Liver (tissue), 3 donors: ENCODE data around the gene FAM227B.

Experiments used
- ATF3 ChIP-seq: IDR thresholded peaks from 2 replicates; pipeline ENCODE4 v1.6.1; 2016; ENCODE audit warnings: antibody characterized with exemption
- EGR1 ChIP-seq, 2 donors: IDR thresholded peaks; 2 replicates each; pipeline ENCODE4 v1.6.1; 2016 to 2018; ENCODE audit warnings: antibody characterized with exemption in 2 of 2, low read depth in 2 of 2
- FOXA1 ChIP-seq: IDR thresholded peaks from 2 replicates; pipeline ENCODE4 v1.6.1; 2016; ENCODE audit warnings: antibody characterized with exemption
- GABPA ChIP-seq, 2 donors: IDR thresholded peaks in 1 of 2; conservative IDR thresholded peaks in 1 of 2; 2 replicates each; pipeline ENCODE4 v1.6.1; 2016; ENCODE audit warnings: antibody characterized with exemption in 2 of 2, mild to moderate bottlenecking in 1 of 2, moderate library complexity in 1 of 2
- JUND ChIP-seq, 2 donors: IDR thresholded peaks; 2 replicates each; pipeline ENCODE4 v1.6.1; 2016; ENCODE audit warnings: antibody characterized with exemption in 2 of 2
- NR2F2 ChIP-seq: IDR thresholded peaks from 2 replicates; pipeline ENCODE4 v1.6.1; 2016; ENCODE audit warnings: antibody characterized with exemption
- RAD21 ChIP-seq, 2 donors: IDR thresholded peaks; 2 replicates each; pipeline ENCODE4 v1.6.1; 2016; ENCODE audit warnings: antibody characterized with exemption in 2 of 2, mild to moderate bottlenecking in 2 of 2
- REST ChIP-seq: IDR thresholded peaks from 2 replicates; pipeline ENCODE4 v1.6.1; 2016; ENCODE audit warnings: antibody characterized with exemption, mild to moderate bottlenecking
- SP1 ChIP-seq: IDR thresholded peaks from 2 replicates; pipeline ENCODE4 v1.6.1; 2018; ENCODE audit warnings: antibody characterized with exemption, mild to moderate bottlenecking
- TAF1 ChIP-seq: conservative IDR thresholded peaks from 2 replicates; pipeline ENCODE4 v1.6.1; 2016; ENCODE audit warnings: antibody characterized with exemption, mild to moderate bottlenecking
- YY1 ChIP-seq: IDR thresholded peaks from 2 replicates; pipeline ENCODE4 v1.6.1; 2016; ENCODE audit warnings: antibody characterized with exemption, mild to moderate bottlenecking
- TF ChIP-seq, protein P1 (sequence below): fragments of 150-350 bp; IDR thresholded peaks from 2 replicates; pipeline ENCODE4 v1.5.1; 2017; ENCODE audit warnings: improper control_type of control experiment, low read depth, low read length; ENCODE audit not compliant: missing input control
- TF ChIP-seq, protein P2 (sequence below): IDR thresholded peaks from 2 replicates; pipeline ENCODE4 v1.6.1; 2016; ENCODE audit warnings: antibody characterized with exemption
- donor health status: healthy.
- donor health status: healthy.

DNA sequence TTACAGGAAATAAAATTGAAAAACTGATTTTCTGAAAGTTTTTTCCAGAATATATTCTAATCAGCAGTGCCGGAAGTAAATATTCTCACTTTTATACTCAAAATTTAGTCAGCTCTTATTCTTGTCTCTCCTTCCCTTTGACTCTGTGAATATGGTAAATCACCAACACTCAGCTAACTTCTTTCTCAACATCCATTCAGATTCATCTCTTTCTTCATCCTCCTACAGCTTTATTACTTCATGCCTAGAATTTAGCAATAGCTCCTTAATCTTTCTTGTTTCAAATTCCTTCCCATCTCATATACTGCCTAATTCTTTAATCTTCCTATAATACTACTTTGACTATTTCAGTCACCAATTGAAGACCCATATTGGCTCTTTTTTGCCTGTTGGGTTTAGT lies 129.7 kb downstream of the FAM227B start:
- TF ChIP-seq, protein P1, sequence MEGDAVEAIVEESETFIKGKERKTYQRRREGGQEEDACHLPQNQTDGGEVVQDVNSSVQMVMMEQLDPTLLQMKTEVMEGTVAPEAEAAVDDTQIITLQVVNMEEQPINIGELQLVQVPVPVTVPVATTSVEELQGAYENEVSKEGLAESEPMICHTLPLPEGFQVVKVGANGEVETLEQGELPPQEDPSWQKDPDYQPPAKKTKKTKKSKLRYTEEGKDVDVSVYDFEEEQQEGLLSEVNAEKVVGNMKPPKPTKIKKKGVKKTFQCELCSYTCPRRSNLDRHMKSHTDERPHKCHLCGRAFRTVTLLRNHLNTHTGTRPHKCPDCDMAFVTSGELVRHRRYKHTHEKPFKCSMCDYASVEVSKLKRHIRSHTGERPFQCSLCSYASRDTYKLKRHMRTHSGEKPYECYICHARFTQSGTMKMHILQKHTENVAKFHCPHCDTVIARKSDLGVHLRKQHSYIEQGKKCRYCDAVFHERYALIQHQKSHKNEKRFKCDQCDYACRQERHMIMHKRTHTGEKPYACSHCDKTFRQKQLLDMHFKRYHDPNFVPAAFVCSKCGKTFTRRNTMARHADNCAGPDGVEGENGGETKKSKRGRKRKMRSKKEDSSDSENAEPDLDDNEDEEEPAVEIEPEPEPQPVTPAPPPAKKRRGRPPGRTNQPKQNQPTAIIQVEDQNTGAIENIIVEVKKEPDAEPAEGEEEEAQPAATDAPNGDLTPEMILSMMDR, result no peak
- TF ChIP-seq EGR1 (IDR thresholded peaks at IDR 0.05; ENCODE audit: low read depth in 2 of 2) (no peak), REST (no peak), TAF1 (no peak), FOXA1 (no peak), NR2F2 (no peak), JUND (IDR thresholded peaks at IDR 0.05) (no peak), ATF3 (no peak), YY1 (no peak), GABPA (IDR thresholded peaks at IDR 0.05 in 1 of 2, conservative IDR thresholded peaks at IDR 0.05 in 1 of 2) (no peak), SP1 (no peak), RAD21 (IDR thresholded peaks at IDR 0.05) (no peak)
- TF ChIP-seq, protein P2, sequence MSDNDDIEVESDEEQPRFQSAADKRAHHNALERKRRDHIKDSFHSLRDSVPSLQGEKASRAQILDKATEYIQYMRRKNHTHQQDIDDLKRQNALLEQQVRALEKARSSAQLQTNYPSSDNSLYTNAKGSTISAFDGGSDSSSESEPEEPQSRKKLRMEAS, result no peak
